Activated CD4-positive, alpha-beta T cell treated with anti-CD3 and anti-CD28 coated beads, Interleukin-2, Interleukin-6, amounts not matched to agents 100 ng/mL and 50 ng/mL, durations not matched to agents 16 hours and 8 hours (primary cell): ENCODE data around the gene CCDC197.

Experiments used
- DNase-seq: peaks from one replicate; pipeline ENCODE4 v3.0.0-alpha.2; 2020

CCDC197 gene

GRCh38 chr14:94027566-94028449 lies 30.7 kb downstream of the CCDC197 start:
- no peak for DNase-seq

- peak; percentile 81 for DNase-seq
Observed at GRCh38 chr14:94028450-94028826, 31.3 kb downstream of the CCDC197 start.

- no peak for DNase-seq
Observed at GRCh38 chr14:94029265-94029664, 32.2 kb downstream of the CCDC197 start.

- no peak for DNase-seq
Observed at GRCh38 chr14:94029671-94030203, 32.6 kb downstream of the CCDC197 start.

- DNase-seq, result no peak
Observed at GRCh38 chr14:94030571-94030970, 33.5 kb downstream of the CCDC197 start.

- DNase-seq, result no peak
Observed at GRCh38 chr14:94031161-94031882, 34.2 kb downstream of the CCDC197 start.

- DNase-seq, result no peak
Observed at GRCh38 chr14:94031883-94032279, 34.8 kb downstream of the CCDC197 start.

GRCh38 chr14:94034886-94035285 lies 37.8 kb downstream of the CCDC197 start:
- DNase-seq, result no peak

- peak; percentile 87 for DNase-seq
Observed at GRCh38 chr14:94036313-94037167, 39.4 kb downstream of the CCDC197 start.

- no peak for DNase-seq
Observed at GRCh38 chr14:94037954-94038353, 40.9 kb downstream of the CCDC197 start.

GRCh38 chr14:94038510-94038909 lies 41.4 kb downstream of the CCDC197 start:
- no peak for DNase-seq

- no peak for DNase-seq
Observed at GRCh38 chr14:94038921-94039629, 42.0 kb downstream of the CCDC197 start.

- DNase-seq, result no peak
Observed at GRCh38 chr14:94040247-94040646, 43.1 kb downstream of the CCDC197 start.

GRCh38 chr14:94040796-94041195 lies 43.7 kb downstream of the CCDC197 start:
- DNase-seq, result no peak

GRCh38 chr14:94041551-94042346 lies 44.6 kb downstream of the CCDC197 start:
- DNase-seq, result no peak

- DNase-seq, result no peak
Observed at GRCh38 chr14:94042433-94043091, 45.5 kb downstream of the CCDC197 start.

- DNase-seq, result no peak
Observed at GRCh38 chr14:94043111-94043755, 46.1 kb downstream of the CCDC197 start.

GRCh38 chr14:94043756-94044475 lies 46.8 kb downstream of the CCDC197 start:
- DNase-seq, result no peak

- DNase-seq, result no peak
Observed at GRCh38 chr14:94044476-94045091, 47.5 kb downstream of the CCDC197 start.
